Calu3 (cell line): Measurements from ENCODE around the gene FBXW7. TPM values are rescaled to one million over a fixed set of nuclear protein-coding genes. Genes with fewer than 3 reads are reported as not detected.

Source experiments
- BruUV-seq: library from RNA; stranded (reverse); fragments of 400-500 nt; replicated peaks from 2 replicates; lab custom pipeline; 2021; lab: Mats Ljungman, UMichigan
- CTCF ChIA-PET: fragments of 300-600 bp; sonication (Branson Sonifier 250); formaldehyde crosslinking; loops from one replicate; lab custom pipeline; 2022; ENCODE audit warnings: antibody characterized with exemption; lab: Charles Lee
- DNase-seq: peaks from one replicate; pipeline ENCODE4 v3.0.0; 2022
- H3K27ac Mint-ChIP-seq: one replicate; pipeline ENCODE4 v1.8.0; 2022; ENCODE audit warnings: mixed read lengths; ENCODE audit not compliant: unreplicated experiment
- H3K27me3 Mint-ChIP-seq: one replicate; pipeline ENCODE4 v1.8.0; 2022; ENCODE audit warnings: mixed read lengths; ENCODE audit not compliant: unreplicated experiment
- H3K36me3 Mint-ChIP-seq: one replicate; pipeline ENCODE4 v1.8.0; 2022; ENCODE audit warnings: mild to moderate bottlenecking, moderate library complexity, mixed read lengths; ENCODE audit not compliant: insufficient read depth, unreplicated experiment
- H3K4me1 Mint-ChIP-seq: one replicate; pipeline ENCODE4 v1.8.0; 2022; ENCODE audit warnings: mild to moderate bottlenecking, low read depth, mixed read lengths; ENCODE audit not compliant: unreplicated experiment
- H3K4me3 Mint-ChIP-seq: one replicate; pipeline ENCODE4 v1.8.0; 2022; ENCODE audit warnings: mild to moderate bottlenecking, low read depth, moderate library complexity, mixed read lengths; ENCODE audit not compliant: unreplicated experiment
- H3K9me3 Mint-ChIP-seq: one replicate; pipeline ENCODE4 v1.8.0; 2022; ENCODE audit warnings: low read depth, mixed read lengths; ENCODE audit not compliant: unreplicated experiment
- intact Hi-C: fragments of 100-400 bp; cut with micrococcal nuclease; formaldehyde crosslinking; loops from one replicate; pipeline ENCODE4 v1.10.0; 2022; ENCODE audit not compliant: unreplicated experiment
- total RNA-seq: library from RNA; stranded (reverse); gene quantifications from 2 replicates; pipeline ENCODE4 v1.2.3, GENCODE V29; 2022
- TF ChIP-seq, protein P1 (sequence below): fragments of 200-600 bp; IDR thresholded peaks from one replicate; pipeline ENCODE4 v1.8.0; 2022; ENCODE audit warnings: antibody characterized with exemption; ENCODE audit not compliant: unreplicated experiment

FBXW7 gene
- total RNA-seq, 1 experiment from 2014 or later = 38.7 TPM

- BruUV-seq = no TSS peak
- no peak overlapping the region for H3K27ac Mint-ChIP-seq
- DNase-seq = no peak
- no peaks in the 10 kb centered on the region for H3K9me3 Mint-ChIP-seq
- CTCF ChIA-PET = interaction anchor here (0.6 kb wide), 1 partner anchor 10 kb away, joined by 3 read pairs; no protein-coding TSS in a partner anchor
- no peaks in the 10 kb centered on the region for H3K27me3 Mint-ChIP-seq
- H3K4me1 Mint-ChIP-seq = peaks cover 14% of the 10 kb centered on the region
- no peaks in the 10 kb centered on the region for H3K36me3 Mint-ChIP-seq
- no peak overlapping the region for H3K4me3 Mint-ChIP-seq
- TF ChIP-seq, protein P1, sequence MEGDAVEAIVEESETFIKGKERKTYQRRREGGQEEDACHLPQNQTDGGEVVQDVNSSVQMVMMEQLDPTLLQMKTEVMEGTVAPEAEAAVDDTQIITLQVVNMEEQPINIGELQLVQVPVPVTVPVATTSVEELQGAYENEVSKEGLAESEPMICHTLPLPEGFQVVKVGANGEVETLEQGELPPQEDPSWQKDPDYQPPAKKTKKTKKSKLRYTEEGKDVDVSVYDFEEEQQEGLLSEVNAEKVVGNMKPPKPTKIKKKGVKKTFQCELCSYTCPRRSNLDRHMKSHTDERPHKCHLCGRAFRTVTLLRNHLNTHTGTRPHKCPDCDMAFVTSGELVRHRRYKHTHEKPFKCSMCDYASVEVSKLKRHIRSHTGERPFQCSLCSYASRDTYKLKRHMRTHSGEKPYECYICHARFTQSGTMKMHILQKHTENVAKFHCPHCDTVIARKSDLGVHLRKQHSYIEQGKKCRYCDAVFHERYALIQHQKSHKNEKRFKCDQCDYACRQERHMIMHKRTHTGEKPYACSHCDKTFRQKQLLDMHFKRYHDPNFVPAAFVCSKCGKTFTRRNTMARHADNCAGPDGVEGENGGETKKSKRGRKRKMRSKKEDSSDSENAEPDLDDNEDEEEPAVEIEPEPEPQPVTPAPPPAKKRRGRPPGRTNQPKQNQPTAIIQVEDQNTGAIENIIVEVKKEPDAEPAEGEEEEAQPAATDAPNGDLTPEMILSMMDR = no peak
- intact Hi-C loops = no loop called here
Measured at GRCh38 chr4:152468408-152468807, 67.5 kb downstream of the FBXW7 start.

DNA sequence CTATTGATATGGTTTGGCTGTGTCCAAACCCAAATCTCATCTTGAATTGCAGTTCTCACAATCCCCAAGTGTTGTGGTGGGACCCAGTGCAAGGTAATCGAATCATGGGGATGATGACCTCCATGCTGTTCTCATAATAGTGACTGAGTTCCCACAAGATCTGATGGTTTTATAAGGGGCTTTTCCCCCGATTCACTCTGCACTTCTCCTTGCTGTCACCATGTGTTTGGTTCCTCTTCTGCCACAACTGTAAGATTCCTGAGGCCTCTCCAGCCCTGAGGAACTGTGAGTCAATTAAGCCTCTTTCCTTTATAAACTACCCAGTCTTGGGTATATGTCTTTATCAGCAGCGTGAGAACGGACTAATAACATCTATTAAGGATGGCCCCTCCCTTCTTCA is 68.8 kb downstream of the FBXW7 start:
- Mint-ChIP-seq H3K4me3 (no peak overlapping the region), H3K36me3 (no peaks in the 10 kb centered on the region), H3K9me3 (no peaks in the 10 kb centered on the region), H3K27ac (no peak overlapping the region), H3K27me3 (no peaks in the 10 kb centered on the region), H3K4me1 (peaks cover 16% of the 10 kb centered on the region)
- intact Hi-C loops = no loop called here
- no TSS peak for BruUV-seq
- TF ChIP-seq, protein P1 = no peak
- CTCF ChIA-PET = no interaction called here
- DNase-seq = no peak

- CTCF ChIA-PET = no interaction called here
- Mint-ChIP-seq H3K4me1 (peaks cover 19% of the 10 kb centered on the region), H3K27ac (peak overlapping the region; percentile 42), H3K9me3 (no peaks in the 10 kb centered on the region), H3K4me3 (peak overlapping the region; percentile 2), H3K36me3 (no peaks in the 10 kb centered on the region), H3K27me3 (no peaks in the 10 kb centered on the region)
- DNase-seq = no peak
- TF ChIP-seq, protein P1 = no peak
- BruUV-seq = no TSS peak
- intact Hi-C loops = loop anchor here (5.0 kb wide), 1 partner anchor 38 kb away; no protein-coding TSS in a partner anchor
Measured at GRCh38 chr4:152464030-152464823, 71.7 kb downstream of the FBXW7 start.

- peaks cover 26% of the 10 kb centered on the region for H3K4me1 Mint-ChIP-seq
- H3K4me3 Mint-ChIP-seq = no peak overlapping the region
- H3K27me3 Mint-ChIP-seq = no peaks in the 10 kb centered on the region
- DNase-seq = no peak
- H3K27ac Mint-ChIP-seq = peak overlapping the region; percentile 42
- H3K36me3 Mint-ChIP-seq = no peaks in the 10 kb centered on the region
- TF ChIP-seq, protein P1 = no peak
- CTCF ChIA-PET = no interaction called here
- no peaks in the 10 kb centered on the region for H3K9me3 Mint-ChIP-seq
- intact Hi-C loops = loop anchor here (5.0 kb wide), 1 partner anchor 39 kb away; no protein-coding TSS in a partner anchor
- BruUV-seq = no TSS peak
Measured at GRCh38 chr4:152463562-152463961, 72.3 kb downstream of the FBXW7 start.
